Fibroblast of pulmonary artery (primary cell): ENCODE results near the gene C16orf87.

ENCODE experiments used
- DNase-seq: peaks from one replicate; pipeline ENCODE4 v3.0.0-alpha.2; 2010; ENCODE audit warnings: low read depth
- H3K4me3 ChIP-seq: replicated peaks from 2 replicates; pipeline ENCODE4 v1.5.1; 2011; ENCODE audit warnings: low read depth, mild to moderate bottlenecking, control low read depth, low read length, moderate library complexity
- TF ChIP-seq, protein P1 (sequence below): IDR thresholded peaks from 2 replicates; pipeline ENCODE4 v1.5.1; 2011; ENCODE audit warnings: mild to moderate bottlenecking, control low read depth, low read length, inconsistent platforms; ENCODE audit errors: missing control alignments

Gene C16orf87

DNA sequence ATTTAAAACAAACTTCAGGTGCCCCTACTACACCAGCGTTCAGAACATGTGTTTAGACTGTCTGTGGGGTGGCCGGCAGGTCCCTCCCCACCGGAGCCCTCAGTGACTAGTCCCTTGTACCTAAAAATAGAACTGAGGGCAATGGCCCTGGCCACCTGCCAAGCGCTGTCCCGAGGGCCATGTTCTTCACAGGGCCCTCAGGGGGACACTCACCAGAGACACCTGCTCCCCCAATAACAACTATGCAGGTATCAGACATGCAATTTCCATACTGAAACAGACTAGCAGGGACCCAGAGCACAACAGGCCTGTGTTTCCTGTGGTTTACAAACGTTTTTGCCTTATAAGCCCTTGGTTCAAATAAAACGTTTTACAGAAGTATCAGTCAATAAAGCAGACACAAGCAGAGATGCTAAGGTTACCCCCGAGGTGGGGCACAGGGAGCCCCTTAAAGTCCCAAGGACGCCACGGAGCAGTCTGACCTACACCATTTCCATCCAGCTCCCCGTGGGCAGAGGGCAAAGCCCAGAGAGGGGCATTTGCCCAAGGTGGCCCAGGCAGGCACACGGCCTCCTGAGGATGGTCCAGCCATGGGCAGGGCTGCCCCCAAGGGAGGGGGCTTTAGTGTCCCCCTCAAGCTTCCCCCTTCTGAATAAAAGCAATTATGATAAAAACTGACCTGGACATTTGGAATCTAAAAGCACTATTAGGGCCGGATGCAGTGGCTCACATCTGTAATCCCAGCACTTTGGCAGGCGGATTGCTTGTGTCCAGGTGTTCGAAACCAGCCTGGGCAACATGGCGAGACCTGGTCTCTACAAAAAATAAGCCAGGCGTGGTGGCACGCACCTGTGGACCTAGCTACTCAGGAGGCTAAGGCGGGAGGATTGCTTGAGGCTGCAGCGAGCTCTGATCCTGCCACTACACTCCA is 81.9 kb downstream of the C16orf87 start:
- DNase-seq, result no peak
- H3K4me3 ChIP-seq, result no peak overlapping the region
- TF ChIP-seq, protein P1, sequence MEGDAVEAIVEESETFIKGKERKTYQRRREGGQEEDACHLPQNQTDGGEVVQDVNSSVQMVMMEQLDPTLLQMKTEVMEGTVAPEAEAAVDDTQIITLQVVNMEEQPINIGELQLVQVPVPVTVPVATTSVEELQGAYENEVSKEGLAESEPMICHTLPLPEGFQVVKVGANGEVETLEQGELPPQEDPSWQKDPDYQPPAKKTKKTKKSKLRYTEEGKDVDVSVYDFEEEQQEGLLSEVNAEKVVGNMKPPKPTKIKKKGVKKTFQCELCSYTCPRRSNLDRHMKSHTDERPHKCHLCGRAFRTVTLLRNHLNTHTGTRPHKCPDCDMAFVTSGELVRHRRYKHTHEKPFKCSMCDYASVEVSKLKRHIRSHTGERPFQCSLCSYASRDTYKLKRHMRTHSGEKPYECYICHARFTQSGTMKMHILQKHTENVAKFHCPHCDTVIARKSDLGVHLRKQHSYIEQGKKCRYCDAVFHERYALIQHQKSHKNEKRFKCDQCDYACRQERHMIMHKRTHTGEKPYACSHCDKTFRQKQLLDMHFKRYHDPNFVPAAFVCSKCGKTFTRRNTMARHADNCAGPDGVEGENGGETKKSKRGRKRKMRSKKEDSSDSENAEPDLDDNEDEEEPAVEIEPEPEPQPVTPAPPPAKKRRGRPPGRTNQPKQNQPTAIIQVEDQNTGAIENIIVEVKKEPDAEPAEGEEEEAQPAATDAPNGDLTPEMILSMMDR, result no peak

GRCh38 chr16:46747777-46748651 is 83.0 kb downstream of the C16orf87 start, which contains the start of gene MYLK3:
Gene MYLK3 (minus strand): TSS chr16:46748344. CDS start chr16:46748193, 151 bp downstream.
- no peak within 1 kb of the TSS for H3K4me3 ChIP-seq
- TF ChIP-seq, protein P1, result no peak
- DNase-seq, result no peak

DNA sequence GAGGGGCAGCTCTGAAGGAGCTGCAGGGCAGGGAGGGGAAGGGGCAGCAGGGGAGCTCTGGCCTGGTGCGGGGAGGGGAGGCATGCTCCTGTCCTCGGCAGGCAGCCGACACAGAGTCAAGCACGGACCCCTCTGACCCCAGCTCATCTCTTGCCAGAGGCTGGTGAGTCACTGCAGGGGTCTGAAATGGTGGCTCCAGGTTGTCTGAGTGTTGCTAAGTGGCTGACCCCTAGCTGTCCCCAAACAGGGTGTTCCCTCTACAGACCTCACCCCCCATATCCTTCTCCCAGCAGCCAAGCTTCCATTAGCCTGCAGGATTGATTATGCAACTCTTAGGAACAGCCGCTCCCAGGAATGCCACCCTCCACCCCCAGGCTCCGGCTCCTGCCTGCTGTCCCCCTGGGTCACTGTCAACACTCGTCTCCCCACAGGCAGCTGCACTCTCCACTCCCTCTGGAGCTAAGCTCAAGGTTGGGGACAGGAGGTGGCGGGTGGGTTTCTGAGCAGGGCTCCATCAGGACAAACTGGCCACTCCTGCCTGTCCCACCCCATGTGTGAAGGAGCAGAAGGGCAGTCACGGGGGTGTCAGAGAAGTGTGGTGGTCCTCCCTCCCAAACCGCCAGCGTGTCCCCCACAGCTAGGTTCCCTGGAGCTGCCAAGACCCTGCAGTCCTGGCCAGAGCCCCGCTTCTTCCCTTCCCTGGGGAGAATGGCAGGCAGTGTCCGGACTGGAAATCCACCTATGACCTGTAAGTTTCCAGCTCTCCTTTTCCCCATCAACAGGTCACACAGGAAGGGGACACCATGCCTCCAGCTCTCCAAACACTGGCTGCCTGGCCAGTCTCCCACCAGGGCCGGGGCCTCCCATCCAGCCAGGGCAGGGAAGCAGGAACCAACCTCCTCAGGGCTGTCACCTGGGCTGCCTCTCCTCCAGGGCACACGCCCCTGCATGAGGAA is 83.9 kb downstream of the C16orf87 start:
- DNase-seq, result no peak
- TF ChIP-seq, protein P1, result no peak
- H3K4me3 ChIP-seq, result no peak overlapping the region
